Gastroesophageal sphincter (tissue), 4 donors: ENCODE results near the gene CHRNA4. TPM values are rescaled to one million over a fixed set of nuclear protein-coding genes. Genes with fewer than 3 reads are reported as not detected.

ENCODE experiments used
- ATAC-seq: fragments of 150-250 bp; one replicate; pipeline ENCODE4 v1.9.1; 2016; ENCODE audit warnings: mild to moderate bottlenecking, moderate library complexity
- H3K27ac ChIP-seq, 4 donors: fragments of 200-600 bp; sonication (generic) in 3 of 4; 1 replicate in 3 of 4; 2 replicates in 1 of 4; pipeline ENCODE4 v1.5.1; 2016 to 2019
- H3K27me3 ChIP-seq: fragments of 200-600 bp; sonication (generic); one replicate; pipeline ENCODE4 v1.5.1; 2019
- H3K36me3 ChIP-seq, 2 donors: fragments of 200-600 bp; sonication (generic); one replicate each; pipeline ENCODE4 v1.5.1; 2019; ENCODE audit warnings: control low read depth in 1 of 2
- H3K4me1 ChIP-seq, 3 donors: fragments of 200-600 bp; sonication (generic); 1 replicate in 2 of 3; 2 replicates in 1 of 3; pipeline ENCODE4 v1.5.1; 2016 to 2019; ENCODE audit warnings: control low read depth in 2 of 3
- H3K4me3 ChIP-seq, 2 donors: fragments of 200-600 bp; sonication (generic); one replicate each; pipeline ENCODE4 v1.5.1; 2019; ENCODE audit warnings: mild to moderate bottlenecking in 1 of 2, moderate library complexity in 1 of 2
- H3K9me3 ChIP-seq, 3 donors: fragments of 200-600 bp; sonication (generic); one replicate each; pipeline ENCODE4 v1.5.1; 2017 to 2019; ENCODE audit warnings: control low read depth in 2 of 3
- CTCF ChIP-seq, 4 experiments: fragments of 200-600 bp in 2 of 4; fragments of 450-650 bp in 2 of 4; sonication (generic) in 1 of 4; IDR thresholded peaks; one replicate each; pipeline ENCODE4 v1.5.1; 2017 to 2019; ENCODE audit warnings: antibody characterized with exemption in 4 of 4, mild to moderate bottlenecking in 2 of 4, moderate library complexity in 2 of 4
- EP300 ChIP-seq: sonication (generic); formaldehyde crosslinking; IDR thresholded peaks from one replicate; pipeline ENCODE4 v1.6.1; 2017; ENCODE audit warnings: antibody characterized with exemption, mild to moderate bottlenecking
- POLR2A ChIP-seq, 2 donors: fragments of 450-650 bp; IDR thresholded peaks; one replicate each; pipeline ENCODE4 v1.6.1; 2017; ENCODE audit warnings: antibody characterized with exemption in 2 of 2, mild to moderate bottlenecking in 2 of 2, moderate library complexity in 1 of 2
- POLR2AphosphoS5 ChIP-seq: sonication (generic); formaldehyde crosslinking; IDR thresholded peaks from one replicate; pipeline ENCODE4 v1.6.1; 2017; ENCODE audit warnings: antibody characterized with exemption
- whole genome bisulfite sequencing, 2 donors: methylation state at CpG; one replicate each; pipeline ENCODE4 v1.1.5; 2018; ENCODE audit warnings: low coverage in 1 of 2; 5-methylcytosine and 5-hydroxymethylcytosine counted together
- total RNA-seq, 4 donors: library from RNA; depleted of rRNA; stranded (reverse); fragments of >200 nt; gene quantifications; one replicate each; pipeline ENCODE4 v1.1.0, GENCODE V29; 2016

The CHRNA4 gene
- total RNA-seq, 4 donors from 2014 or later, result not detected

DNA sequence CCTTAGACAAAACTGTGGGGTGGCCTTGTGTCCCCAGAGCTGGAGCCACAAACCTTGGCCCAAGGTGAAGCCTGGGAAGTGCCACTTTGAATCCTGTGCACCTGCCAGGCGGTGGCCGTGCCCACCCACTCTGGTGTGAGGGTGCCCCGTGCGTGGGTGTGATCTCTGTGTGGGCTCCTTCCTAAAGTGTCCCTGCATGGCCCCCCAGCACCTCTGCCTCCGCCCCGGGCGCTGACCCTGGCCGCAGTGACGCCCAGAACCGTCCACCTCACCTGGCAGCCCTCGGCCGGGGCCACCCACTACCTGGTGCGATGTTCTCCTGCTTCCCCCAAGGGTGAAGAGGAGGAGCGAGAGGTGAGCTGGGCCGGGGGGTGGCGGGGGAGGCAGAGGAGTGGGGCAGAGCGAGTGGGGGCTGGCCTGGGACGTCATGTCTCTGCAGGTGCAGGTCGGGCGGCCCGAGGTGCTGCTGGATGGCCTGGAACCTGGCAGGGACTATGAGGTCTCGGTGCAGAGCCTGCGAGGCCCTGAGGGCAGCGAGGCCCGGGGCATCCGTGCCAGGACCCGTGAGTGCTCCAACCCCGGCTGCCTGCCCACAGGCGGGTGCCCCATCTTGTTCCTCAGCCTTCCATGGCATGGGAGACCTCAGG lies 49.8 kb downstream of the CHRNA4 start:
- H3K9me3 ChIP-seq, result no peaks in the 10 kb centered on the region
- H3K36me3 ChIP-seq, result no peaks in the 10 kb centered on the region
- no peak for ATAC-seq
- H3K4me3 ChIP-seq, result no peak overlapping the region
- peaks cover 76% of the 10 kb centered on the region for H3K27me3 ChIP-seq
- H3K4me1 ChIP-seq, result peaks cover 0 to 21% (median 0%) of the 10 kb centered on the region in 3 donors
- H3K27ac ChIP-seq, result no peak overlapping the region
- no peak for TF ChIP-seq POLR2AphosphoS5
- no peak for TF ChIP-seq POLR2A (IDR thresholded peaks at IDR 0.05)
- TF ChIP-seq EP300, result no peak
- no peak for TF ChIP-seq CTCF (IDR thresholded peaks at IDR 0.05)
- WGBS, 2 donors, result no CpG with 5 or more reads among the region's 29 CpGs

GRCh38 chr20:63310265-63310991 lies 50.7 kb downstream of the CHRNA4 start:
- ATAC-seq, result no peak
- Histone ChIP-seq H3K4me3 (no peak overlapping the region), H3K27ac (no peak overlapping the region), H3K27me3 (peaks cover 76% of the 10 kb centered on the region), H3K9me3 (no peaks in the 10 kb centered on the region), H3K36me3 (no peaks in the 10 kb centered on the region), H3K4me1 (peaks cover 0 to 21% (median 0%) of the 10 kb centered on the region in 3 donors)
- TF ChIP-seq CTCF (IDR thresholded peaks at IDR 0.05) (no peak), POLR2AphosphoS5 (no peak), POLR2A (IDR thresholded peaks at IDR 0.05) (no peak), EP300 (no peak)
- 50 to 56% methylated on average over 2 to 5 of the region's 20 CpGs for WGBS, 2 donors

- Histone ChIP-seq H3K27me3 (peaks cover 85% of the 10 kb centered on the region), H3K4me3 (no peak overlapping the region), H3K4me1 (peaks cover 0 to 21% (median 0%) of the 10 kb centered on the region in 3 donors), H3K36me3 (no peaks in the 10 kb centered on the region), H3K9me3 (no peaks in the 10 kb centered on the region), H3K27ac (no peak overlapping the region)
- WGBS, 2 donors, result no CpG with 5 or more reads among the region's 35 CpGs
- TF ChIP-seq POLR2AphosphoS5, result no peak
- no peak for TF ChIP-seq POLR2A (IDR thresholded peaks at IDR 0.05)
- no peak for TF ChIP-seq EP300
- TF ChIP-seq CTCF (IDR thresholded peaks at IDR 0.05), result peak in 3 of 4 experiments; percentile 71 to 90 (median 82)
- ATAC-seq, result peak; percentile 23
These were observed 51.7 kb downstream of the CHRNA4 start for GRCh38 chr20:63309261-63310071.

DNA sequence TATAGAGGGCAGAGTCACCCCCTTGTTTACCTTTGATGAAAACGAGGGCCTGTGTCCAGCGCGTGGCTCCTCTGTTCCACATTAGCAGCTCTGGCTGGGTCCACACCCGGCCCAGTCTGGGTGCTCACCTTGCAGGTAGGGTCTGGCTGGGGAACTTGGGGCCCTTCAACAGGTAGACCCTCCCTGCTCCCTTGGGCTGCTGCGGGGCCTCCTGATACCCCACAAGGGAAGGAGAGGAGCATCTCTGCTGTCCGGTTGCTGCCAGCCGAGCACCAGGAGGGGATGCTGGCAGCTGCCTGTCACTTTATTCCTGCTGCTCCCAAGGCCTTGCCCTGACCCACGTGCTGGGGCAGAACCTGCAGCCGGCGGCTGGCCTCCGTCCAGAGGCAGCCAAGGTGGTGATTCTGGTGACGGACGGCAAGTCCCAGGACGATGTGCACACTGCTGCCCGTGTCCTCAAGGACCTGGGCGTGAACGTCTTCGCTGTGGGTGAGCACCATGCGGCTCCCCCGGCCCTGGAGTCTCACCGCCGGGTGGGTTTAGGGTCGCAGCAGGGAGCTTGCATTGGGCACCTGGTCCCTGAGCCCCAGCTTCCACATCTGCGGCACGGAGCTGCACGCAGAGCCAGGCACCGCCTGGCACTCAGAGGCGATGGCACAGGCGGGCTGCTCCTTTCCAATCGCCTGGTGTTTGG lies 52.8 kb downstream of the CHRNA4 start:
- no peak for ATAC-seq
- Histone ChIP-seq H3K27ac (no peak overlapping the region), H3K4me1 (peaks cover 0 to 21% (median 0%) of the 10 kb centered on the region in 3 donors), H3K27me3 (peaks cover 88% of the 10 kb centered on the region), H3K9me3 (no peaks in the 10 kb centered on the region), H3K36me3 (no peaks in the 10 kb centered on the region), H3K4me3 (no peak overlapping the region)
- TF ChIP-seq EP300, result no peak
- TF ChIP-seq CTCF (IDR thresholded peaks at IDR 0.05), result no peak
- WGBS, 2 donors, result 70% methylated on average over 13 of the region's 30 CpGs; no CpG with 5 or more reads in 1 of the 2 donors
